Measurements from ENCODE around the gene OR10P1.
"Not testable (repeated sequence)": the region's sequence is repeated elsewhere in the genome, so short reads cannot be mapped to it uniquely, and the experiment has no call there.

The OR10P1 gene, protein sequence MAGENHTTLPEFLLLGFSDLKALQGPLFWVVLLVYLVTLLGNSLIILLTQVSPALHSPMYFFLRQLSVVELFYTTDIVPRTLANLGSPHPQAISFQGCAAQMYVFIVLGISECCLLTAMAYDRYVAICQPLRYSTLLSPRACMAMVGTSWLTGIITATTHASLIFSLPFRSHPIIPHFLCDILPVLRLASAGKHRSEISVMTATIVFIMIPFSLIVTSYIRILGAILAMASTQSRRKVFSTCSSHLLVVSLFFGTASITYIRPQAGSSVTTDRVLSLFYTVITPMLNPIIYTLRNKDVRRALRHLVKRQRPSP

DNA sequence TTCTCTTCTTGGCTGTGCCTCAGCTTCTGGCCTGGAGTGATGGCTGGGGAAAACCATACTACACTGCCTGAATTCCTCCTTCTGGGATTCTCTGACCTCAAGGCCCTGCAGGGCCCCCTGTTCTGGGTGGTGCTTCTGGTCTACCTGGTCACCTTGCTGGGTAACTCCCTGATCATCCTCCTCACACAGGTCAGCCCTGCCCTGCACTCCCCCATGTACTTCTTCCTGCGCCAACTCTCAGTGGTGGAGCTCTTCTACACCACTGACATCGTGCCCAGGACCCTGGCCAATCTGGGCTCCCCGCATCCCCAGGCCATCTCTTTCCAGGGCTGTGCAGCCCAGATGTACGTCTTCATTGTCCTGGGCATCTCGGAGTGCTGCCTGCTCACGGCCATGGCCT is at the start of gene OR10P1:
TSS of gene OR10P1 (plus strand) at position 40 of the 400 bp plus-strand sequence. CDS start at position 40, 0 bp downstream.
- DNase-seq (ENCODE audit: insufficient read length, low spot score) (no peak), FAIRE-seq (no peak)

DNA sequence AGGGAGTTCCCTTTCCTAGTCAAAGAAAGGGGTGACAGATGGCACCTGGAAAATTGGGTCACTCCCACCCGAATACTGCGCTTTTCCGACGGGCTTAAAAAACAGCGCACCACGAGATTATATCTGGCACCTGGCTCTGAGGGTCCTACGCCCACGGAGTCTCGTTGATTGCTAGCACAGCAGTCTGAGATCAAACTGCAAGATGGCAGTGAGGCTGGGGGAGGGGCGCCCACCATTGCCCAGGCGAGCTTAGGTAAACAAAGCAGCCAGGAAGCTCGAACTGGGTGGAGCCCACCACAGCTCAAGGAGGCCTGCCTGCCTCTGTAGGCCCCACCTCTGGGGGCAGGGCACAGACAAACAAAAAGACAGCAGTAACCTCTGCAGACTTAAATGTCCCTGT is 46.5 kb upstream of the OR10P1 start:
- not testable (repeated sequence) for DNase-seq (ENCODE audit: insufficient read length, low spot score); FAIRE-seq

DNA sequence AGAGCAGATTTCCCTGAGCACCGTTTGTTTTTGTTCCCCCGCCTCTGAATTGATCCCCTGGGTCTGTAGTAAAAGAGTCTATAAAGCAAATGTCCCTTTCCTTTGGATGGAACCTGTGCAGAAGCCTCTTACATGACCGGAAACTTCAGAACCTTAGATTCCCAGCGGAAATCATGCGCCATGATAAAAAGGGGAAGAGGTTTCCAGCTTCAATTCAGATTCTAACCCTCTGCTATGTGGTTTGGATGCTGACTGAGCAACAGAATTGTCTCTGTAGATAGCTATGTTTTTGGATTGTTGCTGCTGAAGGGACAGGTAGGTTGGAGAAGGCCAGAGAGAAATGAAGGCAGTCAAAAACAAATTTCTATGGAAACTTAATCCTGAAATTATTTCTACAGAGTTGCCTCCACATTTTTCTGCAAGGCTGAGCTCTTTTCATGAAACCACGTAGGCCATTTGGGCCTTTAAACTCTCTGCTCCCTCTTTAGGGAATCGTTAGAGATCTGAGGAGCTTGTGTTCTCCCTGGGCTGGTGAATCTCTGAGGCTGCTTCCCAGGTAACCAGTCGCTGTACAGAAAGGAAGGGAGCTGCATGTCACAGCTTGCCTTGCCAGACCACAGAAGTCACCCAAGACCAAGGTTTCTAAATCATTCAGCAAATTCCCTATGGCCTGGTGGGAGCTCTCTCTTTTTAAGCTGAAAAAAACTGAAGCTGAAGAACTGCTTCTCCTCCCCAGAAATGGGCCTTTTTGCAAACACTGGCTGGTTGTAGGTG is 28.7 kb upstream of the OR10P1 start:
- DNase-seq (ENCODE audit: insufficient read length, low spot score) (no peak), FAIRE-seq (no peak)

DNA sequence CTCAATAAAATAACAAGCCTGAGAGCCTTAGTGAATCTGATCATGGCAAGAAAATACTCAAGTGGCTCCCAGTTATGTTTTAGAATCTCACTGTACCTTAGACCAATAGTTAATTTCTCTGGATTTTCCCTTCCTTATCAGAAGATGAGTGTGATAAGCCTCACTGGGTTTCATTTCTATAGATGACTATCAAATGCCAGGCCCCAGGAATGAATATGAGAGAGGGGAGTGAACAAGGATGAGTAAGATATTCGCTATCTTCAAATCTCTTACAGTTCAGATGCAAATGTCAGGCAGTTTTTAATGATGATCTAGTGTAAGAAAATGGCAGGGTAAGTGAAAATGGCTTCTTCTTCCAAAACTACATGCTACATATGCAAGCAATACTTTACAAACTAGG is 26.1 kb upstream of the OR10P1 start:
- DNase-seq (ENCODE audit: insufficient read length, low spot score) = no peak
- no peak for FAIRE-seq

DNA sequence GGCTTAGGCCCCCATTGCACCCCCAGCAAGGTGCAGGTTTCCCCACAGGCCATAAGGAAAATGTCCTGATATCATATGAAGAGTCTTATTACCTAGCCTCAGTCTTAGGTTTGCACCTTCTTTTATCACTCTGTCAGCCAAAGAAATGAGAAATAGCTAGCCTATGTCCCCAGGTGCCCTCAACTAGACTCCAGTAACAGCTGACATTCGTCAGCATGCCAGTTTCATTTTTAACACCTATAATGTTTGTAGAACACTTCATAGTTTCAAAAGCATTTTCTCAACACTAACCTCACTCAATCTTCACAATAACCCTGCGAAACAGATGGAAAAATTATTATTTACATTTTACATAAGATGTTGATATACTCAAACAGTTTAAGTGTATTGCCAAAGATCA is 24.0 kb upstream of the OR10P1 start:
- DNase-seq (ENCODE audit: insufficient read length, low spot score) (no peak), FAIRE-seq (no peak)

DNA sequence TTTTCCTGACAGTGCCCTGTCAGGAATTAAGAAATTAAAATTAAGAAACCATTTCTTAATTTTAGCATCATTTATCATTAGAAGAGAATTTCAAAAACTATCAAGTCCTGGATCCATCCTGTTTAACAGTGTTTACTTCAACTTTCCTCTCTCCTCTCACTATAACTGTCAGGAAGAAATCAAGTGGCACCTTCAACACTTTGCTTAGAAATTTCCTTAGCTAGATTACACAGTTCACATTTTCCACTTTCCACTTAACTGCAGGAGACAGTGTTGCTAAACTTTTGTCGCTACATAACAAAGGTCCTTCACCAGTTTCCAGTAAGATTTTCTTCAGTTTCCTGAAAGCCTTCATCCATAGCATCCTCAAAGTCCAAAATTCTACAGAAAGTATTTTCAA is 21.9 kb upstream of the OR10P1 start:
- DNase-seq (ENCODE audit: insufficient read length, low spot score) (no peak), FAIRE-seq (no peak)

DNA sequence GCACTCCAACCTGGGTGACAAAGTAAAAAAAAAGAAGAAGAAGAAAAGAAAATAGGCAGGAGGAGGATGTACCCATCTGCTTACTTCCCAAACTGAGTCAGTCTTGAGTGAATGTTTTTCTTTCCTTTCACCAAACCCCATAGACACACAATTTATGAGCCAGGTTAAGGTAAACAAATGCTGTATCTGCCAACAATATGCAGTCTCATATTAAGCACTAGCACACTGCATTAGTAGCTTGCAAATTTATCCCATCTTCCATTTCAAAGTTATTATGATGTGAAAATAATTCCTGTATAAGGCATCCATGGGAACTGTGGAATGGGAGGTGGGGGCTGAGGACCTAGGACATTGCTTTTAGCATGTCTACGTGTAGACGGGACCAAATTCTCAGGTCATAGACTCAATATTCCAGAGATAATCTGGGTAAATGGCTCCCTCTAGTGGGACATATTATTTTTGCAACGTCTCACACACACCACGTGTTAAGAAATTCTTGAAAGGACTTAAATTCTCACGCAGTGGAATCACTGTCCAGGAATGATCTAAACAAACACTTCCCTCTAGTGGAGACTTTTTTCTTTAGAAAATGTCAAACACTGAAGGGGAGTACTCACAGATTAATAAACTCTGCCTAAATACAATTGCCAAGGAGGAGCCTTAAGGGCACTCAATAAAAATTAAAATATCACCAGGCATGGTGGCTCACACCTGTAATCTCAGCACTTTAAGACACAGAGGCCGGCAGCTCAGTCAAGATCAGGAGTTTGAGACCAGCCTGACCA is 17.1 kb upstream of the OR10P1 start:
- DNase-seq (ENCODE audit: insufficient read length, low spot score) (peak; percentile 82), FAIRE-seq (peak; percentile 82)

DNA sequence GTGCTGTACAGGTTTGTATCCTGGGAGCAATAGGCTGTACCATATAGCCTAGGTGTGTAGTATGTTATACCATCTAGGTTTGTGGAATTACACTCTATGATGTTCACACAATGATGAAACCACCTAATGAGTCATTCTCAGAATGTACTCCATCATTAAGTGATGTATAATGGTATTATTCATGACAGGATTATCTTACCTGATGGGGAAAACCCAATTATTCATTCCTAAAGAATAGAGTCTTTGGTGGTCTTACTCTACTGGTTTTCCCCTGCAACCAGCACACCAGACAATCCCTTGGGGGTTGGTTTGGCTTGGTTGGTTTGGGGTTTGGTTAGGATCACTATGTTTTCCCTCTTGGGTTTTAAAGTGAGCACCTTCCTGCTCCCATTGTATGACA is 12.6 kb upstream of the OR10P1 start:
- DNase-seq (ENCODE audit: insufficient read length, low spot score) (no peak), FAIRE-seq (no peak)

DNA sequence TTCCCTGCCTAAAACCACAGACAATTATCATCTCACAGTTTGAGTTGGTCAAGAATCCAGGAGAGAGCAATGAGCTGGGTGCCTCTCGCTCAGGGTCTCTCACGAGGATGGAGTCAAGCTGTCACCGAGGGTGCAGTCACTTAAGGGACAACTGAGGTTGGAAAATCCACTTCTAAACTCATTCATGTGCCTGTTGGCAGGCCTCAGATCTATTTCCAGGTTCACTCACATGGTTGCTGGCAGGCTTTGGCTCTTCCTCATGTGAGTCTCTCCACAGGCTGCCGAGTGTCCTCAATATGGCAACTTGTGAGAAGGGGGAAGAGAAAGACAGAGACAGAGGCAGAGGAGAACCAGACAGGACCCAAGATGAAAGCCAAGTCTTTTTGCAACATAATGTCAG is 10.5 kb upstream of the OR10P1 start:
- DNase-seq (ENCODE audit: insufficient read length, low spot score) (no peak), FAIRE-seq (no peak)

DNA sequence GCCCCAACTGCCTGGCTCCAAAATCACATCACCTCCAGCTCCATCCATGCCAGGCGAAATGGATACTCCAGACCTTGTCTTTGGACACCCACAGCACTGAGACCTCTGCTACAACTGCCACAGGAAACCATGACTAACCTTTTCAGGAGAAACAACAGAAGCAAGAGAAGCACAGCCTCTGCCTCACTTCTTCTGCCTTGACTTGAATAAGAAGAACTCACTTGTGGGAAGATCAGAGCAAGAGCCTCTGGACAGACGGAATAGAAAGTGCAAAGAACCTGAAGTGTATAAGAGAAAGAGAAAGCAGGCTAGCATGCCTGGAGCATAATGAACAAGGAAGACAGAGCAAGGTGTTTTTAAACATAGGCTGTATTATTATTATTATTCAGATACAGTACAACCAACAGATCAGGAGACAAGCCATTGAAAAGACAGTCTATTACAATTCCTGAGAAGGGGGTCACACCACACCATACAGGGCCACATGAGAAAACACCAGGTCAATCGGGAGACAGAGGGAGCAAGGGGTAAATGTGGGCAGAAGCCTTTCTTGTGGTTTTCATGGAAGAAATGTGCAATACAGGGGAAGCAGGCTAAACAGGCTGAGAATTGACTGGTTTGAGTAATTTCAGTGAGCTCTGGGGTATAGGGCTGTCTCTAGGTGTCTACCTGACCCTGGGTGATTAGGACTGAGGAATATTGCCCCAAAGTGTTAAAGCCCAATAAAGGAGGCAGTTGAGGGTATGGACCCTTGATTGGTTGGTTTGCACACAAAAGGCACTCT is 7.4 kb upstream of the OR10P1 start:
- FAIRE-seq = no peak
- no peak for DNase-seq (ENCODE audit: insufficient read length, low spot score)

DNA sequence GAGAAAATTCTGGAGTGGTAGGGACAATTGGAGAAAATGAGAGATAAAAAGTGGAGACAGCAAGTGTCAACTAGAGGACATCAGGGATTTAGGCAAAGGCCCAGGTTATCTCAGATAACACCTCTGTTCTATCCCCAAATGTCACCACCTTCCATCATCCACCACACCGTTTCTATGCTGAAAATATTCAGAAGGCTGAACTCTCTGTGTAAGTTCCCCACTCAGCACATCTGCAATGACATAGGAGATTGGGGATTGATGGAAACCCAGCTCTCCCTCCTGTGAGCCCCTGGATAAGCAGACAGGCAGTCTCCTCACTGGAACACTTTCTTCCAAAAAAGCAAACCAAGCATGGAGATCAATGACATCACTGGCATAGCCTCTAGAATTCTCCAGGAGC is 5.6 kb upstream of the OR10P1 start:
- no peak for FAIRE-seq
- no peak for DNase-seq (ENCODE audit: insufficient read length, low spot score)

DNA sequence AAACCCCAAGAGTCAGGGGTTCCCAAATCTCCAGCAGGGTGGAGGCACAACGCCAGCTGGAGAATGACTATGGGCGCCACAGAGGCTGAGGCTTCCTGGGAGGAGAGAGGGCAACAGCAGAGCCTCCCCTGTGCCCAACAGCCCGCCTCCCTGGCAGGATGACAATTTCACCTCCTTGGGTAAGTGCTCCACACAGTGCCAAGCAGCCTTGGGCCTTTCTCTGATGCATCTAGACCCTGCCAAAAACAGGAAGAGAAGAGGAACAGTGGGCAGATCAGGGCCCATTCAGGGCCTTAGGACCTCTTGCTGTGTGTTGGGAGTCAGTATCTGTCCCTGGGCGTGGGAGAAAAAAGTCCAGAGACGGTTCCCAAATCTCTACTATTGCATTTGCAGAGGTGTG is 5.0 kb upstream of the OR10P1 start:
- no peak for FAIRE-seq
- no peak for DNase-seq (ENCODE audit: insufficient read length, low spot score)

DNA sequence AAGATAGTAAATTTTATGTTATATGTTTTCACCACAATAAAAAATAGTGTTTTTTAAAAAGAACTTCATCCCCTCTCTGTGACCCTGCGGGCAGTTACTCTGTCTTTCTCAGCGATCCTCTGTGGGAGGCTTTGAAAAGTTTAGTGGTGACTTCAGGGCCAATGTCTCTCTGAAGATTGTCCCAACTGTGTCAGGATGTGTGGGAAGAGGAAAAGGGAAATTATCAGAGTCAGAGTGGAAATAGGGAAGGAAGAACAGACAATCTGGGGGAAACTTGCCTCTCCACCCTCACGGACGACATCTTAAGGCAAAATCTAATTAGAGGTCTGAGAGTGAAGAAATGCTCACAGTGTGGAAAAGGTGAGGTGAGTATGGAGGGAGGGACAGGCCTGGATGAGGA is 3.5 kb upstream of the OR10P1 start:
- FAIRE-seq (no peak), DNase-seq (ENCODE audit: insufficient read length, low spot score) (no peak)

DNA sequence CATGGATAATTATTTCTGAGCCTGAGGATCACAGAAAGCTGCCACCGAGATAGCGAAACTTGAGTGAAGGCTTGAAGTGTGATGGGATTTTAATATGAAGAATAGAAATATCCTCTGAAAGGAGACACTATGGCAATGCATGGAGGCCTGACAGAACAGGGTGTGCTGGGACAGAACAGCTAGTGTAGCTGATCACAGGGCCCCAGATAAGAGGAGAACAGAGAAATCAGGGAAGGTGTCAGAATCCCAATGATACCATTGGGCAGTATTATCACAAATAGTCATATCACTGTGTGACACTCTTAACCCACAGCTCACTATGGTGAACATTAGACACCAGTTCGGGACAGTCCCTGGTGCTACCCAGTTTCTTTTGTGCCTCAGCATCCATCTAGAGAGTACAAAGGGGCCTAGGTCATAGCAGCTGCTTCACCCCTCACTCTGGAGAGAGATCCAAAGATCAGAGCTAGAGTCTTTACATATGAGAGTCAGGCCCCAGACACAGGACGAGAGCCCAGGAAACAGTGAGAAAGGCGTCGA is 506 bp upstream of the OR10P1 start:
- FAIRE-seq = no peak

DNA sequence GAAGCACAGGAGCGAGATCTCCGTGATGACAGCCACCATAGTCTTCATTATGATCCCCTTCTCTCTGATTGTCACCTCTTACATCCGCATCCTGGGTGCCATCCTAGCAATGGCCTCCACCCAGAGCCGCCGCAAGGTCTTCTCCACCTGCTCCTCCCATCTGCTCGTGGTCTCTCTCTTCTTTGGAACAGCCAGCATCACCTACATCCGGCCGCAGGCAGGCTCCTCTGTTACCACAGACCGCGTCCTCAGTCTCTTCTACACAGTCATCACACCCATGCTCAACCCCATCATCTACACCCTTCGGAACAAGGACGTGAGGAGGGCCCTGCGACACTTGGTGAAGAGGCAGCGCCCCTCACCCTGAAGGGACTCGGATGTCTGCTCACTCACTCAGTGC is 775 bp downstream of the OR10P1 start:
- DNase-seq (ENCODE audit: insufficient read length, low spot score) (no peak), FAIRE-seq (no peak)

More for the DNA sequence above, 506 bp upstream of the OR10P1 start:
- DNase-seq (ENCODE audit: insufficient read length, low spot score) = no peak

DNA sequence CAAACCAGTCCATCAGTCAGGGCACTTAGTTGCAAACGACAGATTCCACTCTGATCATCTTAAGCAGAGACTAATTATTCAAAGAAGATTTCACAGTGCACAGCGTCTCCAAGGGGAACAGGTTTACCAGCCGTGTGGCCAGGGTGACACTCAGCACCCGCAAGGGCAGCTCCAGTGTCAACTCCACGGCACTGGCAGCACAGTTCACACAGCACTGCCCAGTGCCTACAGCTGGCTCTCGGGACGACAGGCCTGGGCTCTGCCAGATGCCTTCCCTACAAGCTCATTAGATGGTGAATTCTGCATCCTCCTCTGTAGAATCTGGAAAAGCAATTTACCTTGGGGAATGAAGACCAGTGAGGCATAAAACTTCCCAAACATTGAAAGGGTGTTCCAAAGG is 4.9 kb downstream of the OR10P1 start:
- FAIRE-seq (no peak), DNase-seq (ENCODE audit: insufficient read length, low spot score) (no peak)

DNA sequence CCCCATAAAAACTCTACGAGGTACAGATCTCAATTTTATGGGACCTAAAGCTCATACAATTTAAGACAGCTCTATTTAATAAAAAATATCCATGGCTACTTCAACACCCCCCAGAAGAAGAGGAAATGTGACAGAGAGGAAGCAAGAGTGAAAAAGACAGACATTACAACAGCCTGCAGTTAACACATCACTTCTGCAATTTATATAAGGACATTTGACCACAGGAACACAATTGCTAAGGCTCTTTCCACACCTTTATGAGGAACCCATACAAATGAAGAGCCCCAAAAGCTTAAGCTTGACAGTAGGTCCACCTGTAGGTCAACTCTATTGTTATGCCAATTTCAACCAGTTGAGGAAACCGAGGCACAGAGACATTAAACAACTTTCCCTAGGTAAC is 5.6 kb downstream of the OR10P1 start:
- DNase-seq (ENCODE audit: insufficient read length, low spot score) (no peak), FAIRE-seq (no peak)

DNA sequence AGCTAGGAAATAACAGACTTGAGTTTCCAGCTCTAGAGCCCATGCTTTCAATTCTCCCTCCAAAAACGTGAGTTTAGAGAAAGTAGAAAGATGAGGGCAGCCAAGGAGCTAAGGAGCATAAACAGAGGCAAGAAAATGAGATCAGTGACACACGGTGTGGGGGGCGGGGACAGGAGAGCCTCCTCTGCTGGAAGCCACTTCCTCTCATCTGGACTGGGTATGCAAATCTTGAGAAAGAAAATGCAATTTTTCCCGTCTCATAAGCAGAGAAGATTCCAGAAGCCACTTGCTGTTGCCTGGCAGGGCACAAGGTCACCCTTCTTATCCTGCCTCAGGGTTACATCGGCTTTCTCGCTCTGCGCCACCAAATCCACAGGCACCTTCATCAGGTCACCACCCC is 6.0 kb downstream of the OR10P1 start:
- FAIRE-seq (no peak), DNase-seq (ENCODE audit: insufficient read length, low spot score) (no peak)

DNA sequence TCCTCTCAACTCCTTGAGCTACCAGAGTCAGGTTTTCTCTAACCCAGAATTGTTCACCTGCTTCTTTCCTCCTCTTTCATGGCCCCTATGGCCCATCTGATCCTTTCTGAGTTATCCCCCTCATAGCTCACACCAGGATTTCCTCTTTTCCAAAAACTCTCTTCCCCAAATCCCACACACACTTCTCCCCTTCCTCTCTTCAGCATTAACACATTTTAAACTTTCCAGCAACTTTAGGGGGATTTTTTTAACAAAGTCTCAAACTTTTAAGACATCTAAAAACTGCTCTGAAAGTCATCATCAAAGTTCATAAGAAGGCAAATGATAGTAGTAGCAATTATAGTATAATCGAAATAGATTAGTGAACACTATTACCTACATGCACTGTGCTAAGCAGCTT is 7.9 kb downstream of the OR10P1 start:
- no peak for FAIRE-seq
- DNase-seq (ENCODE audit: insufficient read length, low spot score) = no peak

DNA sequence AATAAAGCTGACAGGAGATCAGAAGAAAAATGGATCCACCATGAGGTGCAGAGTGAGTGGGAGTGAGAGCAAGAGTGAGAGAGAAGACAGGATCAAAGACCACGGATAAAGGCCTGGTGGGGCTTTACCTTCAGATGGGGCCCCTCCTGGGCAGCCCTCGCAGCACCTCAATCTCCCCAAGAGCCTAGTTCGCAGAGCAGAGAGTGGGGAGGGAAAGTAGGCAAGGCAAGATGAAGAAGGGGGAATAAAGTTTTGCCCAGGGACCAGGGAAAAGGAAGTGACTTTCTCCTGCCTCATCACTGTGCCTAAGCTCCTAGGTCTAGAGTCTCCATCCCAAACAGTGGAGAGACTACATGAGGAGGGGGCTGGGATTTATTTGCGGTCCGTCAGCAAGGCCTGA is 10.3 kb downstream of the OR10P1 start:
- FAIRE-seq = no peak
- DNase-seq (ENCODE audit: insufficient read length, low spot score) = no peak
